ENCODE measurements around the gene GAB2. TPM values are rescaled to one million over a fixed set of nuclear protein-coding genes. Genes with fewer than 3 reads are reported as not detected.

Gene GAB2
- total and polyA plus RNA-seq, 2 of the 4 experiments (the other 2 are of a cell fraction), result 3.3 to 5.9 TPM

DNA sequence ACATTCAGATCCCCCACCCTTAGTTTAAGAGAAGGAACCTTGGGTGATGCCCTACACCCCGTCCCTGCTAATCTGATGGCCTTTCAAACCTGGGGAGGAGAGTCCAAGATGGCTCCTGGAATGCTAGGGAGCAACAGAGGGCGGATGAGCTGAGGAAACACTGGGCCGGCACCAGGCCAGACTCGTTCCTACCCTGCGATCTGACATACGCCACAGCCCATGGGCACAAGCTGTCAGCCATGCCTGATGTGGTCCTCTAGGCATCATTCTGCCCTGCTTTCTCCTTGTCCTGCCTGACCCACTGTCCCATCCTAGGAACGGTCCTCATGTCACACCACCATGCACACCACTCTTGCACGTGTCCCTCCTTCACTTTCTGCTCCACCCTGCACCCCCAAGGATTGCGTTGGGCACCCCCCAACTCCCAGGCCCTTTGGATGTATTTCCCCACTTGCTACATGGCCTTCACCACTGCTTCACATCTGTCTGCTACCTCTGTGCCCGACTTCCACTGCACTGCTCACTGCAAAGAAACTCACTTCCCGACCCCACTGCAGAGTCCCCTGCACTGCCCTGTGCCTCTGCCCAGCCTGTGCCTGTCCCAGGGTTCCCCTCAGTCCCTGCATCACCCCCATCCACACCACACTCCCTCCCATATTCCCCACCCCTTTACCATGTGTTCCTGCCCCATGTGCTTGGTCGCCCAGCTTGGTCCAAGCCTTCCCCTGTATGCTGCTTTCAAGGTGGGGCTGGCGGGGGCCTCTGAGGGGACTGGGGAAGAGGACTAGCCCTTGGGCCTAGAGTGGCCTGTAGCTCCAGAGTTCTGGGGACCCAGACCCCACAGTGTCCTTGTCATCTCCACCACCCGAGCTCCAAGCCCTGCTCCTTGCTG is 199.7 kb downstream of the GAB2 start:
- no TSS peak for BruUV-seq (replicated peaks)
- no peak overlapping the region for H3K14ac ChIP-seq (replicated peaks; ENCODE audit: low read depth, low read length)
- no peaks in the 10 kb centered on the region for H3K27me3 ChIP-seq (ENCODE audit: control insufficient read depth, insufficient read depth, low read length)
- peaks cover 23% of the 10 kb centered on the region for H3K9me1 ChIP-seq (ENCODE audit: insufficient read depth, low read length)
- CTCF ChIA-PET, result no interaction called here
- H3K36me3 ChIP-seq (ENCODE audit: control insufficient read depth, insufficient read depth, low read length), result peaks cover 72% of the 10 kb centered on the region
- H3K4me3 ChIP-seq (ENCODE audit: insufficient read depth, low read depth, low read length), result no peak overlapping the region
- no peak overlapping the region for H2BK5ac ChIP-seq (ENCODE audit: low read depth, low read length, poor library complexity, severe bottlenecking)
- no peak for DNase-seq
- no peak overlapping the region for H2BK15ac ChIP-seq (ENCODE audit: low read depth, low read length)
- H4K20me1 ChIP-seq (ENCODE audit: insufficient read depth, low read length), result peaks cover 17% of the 10 kb centered on the region
- no peak overlapping the region for H2AK9ac ChIP-seq (replicated peaks; ENCODE audit: low read depth, low read length, poor library complexity)
- H2BK120ac ChIP-seq (ENCODE audit: low read depth, low read length), result no peak overlapping the region
- H2AFZ ChIP-seq (replicated peaks; ENCODE audit: low read length, poor library complexity), result no peak overlapping the region
- H3K4me1 ChIP-seq (ENCODE audit: control insufficient read depth, insufficient read depth, low read length), result peaks cover under 1% of the 10 kb centered on the region
- TF ChIP-seq RCOR1 (IDR thresholded peaks at IDR 0.05; ENCODE audit: insufficient replicate concordance, low read length), result no peak
- TF ChIP-seq CEBPB (IDR thresholded peaks at IDR 0.05; ENCODE audit: low read depth, low read length), result no peak
- no peak for TF ChIP-seq MAZ (IDR thresholded peaks at IDR 0.05; ENCODE audit: borderline replicate concordance, low read depth, low read length)
- TF ChIP-seq MXI1 (IDR thresholded peaks at IDR 0.05; ENCODE audit: borderline replicate concordance, low read depth, low read length), result no peak
- TF ChIP-seq CTCF (conservative IDR thresholded peaks at IDR 0.05; ENCODE audit: low read depth, low read length), result no peak
- no peak for TF ChIP-seq MAFK (IDR thresholded peaks at IDR 0.05; ENCODE audit: low read depth, low read length)
- no peak for TF ChIP-seq SMC3 (IDR thresholded peaks at IDR 0.05; ENCODE audit: low read depth, low read length)
- no peak for TF ChIP-seq RFX5 (IDR thresholded peaks at IDR 0.05; ENCODE audit: low read depth, low read length)
- no peak for TF ChIP-seq NFE2L2 (IDR thresholded peaks at IDR 0.05; ENCODE audit: low read depth, low read length)
- no peak for TF ChIP-seq BHLHE40 (IDR thresholded peaks at IDR 0.05; ENCODE audit: low read depth, low read length)
- TF ChIP-seq POLR2A (IDR thresholded peaks at IDR 0.05; ENCODE audit: low read depth, low read length), result no peak
- TF ChIP-seq CHD1 (IDR thresholded peaks at IDR 0.05; ENCODE audit: low read depth, low read length), result no peak
- TF ChIP-seq, protein P1, sequence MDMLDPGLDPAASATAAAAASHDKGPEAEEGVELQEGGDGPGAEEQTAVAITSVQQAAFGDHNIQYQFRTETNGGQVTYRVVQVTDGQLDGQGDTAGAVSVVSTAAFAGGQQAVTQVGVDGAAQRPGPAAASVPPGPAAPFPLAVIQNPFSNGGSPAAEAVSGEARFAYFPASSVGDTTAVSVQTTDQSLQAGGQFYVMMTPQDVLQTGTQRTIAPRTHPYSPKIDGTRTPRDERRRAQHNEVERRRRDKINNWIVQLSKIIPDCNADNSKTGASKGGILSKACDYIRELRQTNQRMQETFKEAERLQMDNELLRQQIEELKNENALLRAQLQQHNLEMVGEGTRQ (IDR thresholded peaks at IDR 0.05; ENCODE audit: low read depth, low read length), result no peak
- no peak for ATAC-seq (ENCODE audit: low read depth)
- no peak overlapping the region for H2AK5ac ChIP-seq (ENCODE audit: low read depth, low read length)
- H3K9me3 ChIP-seq (ENCODE audit: control insufficient read depth, insufficient read depth, low read length), result no peaks in the 10 kb centered on the region
- POLR2A ChIA-PET (ENCODE audit: unreplicated experiment), result no interaction called here
- no peak overlapping the region for H3K4ac ChIP-seq (ENCODE audit: low read depth, low read length)
- 91% methylated on average over 9 of the region's 14 CpGs; no CpG with 5 or more reads in 1 of the 2 experiments for WGBS, 2 experiments (ENCODE audit: extremely low coverage in 2 of 2, insufficient read length in 1 of 2)
- no peak overlapping the region for H3K27ac ChIP-seq (ENCODE audit: insufficient read depth, low read length)
- no peak overlapping the region for H4K5ac ChIP-seq (ENCODE audit: low read depth, low read length)
- in situ Hi-C loops (cut with MboI; ENCODE audit: low sequenced_read_pairs) (no loop called here), dilution Hi-C loops (cut with HindIII; ENCODE audit: low sequenced_read_pairs, unreplicated experiment) (no loop called here), intact Hi-C loops (cut with micrococcal nuclease) (no loop called here)
- no peak overlapping the region for H4K8ac ChIP-seq (ENCODE audit: low read depth in 2 of 2, low read length in 2 of 2)
- H3K23ac ChIP-seq (ENCODE audit: low read depth, low read length), result no peak overlapping the region
- H3K79me1 ChIP-seq (ENCODE audit: low read depth in 1 of 2, low read length in 2 of 2), result peaks cover 0 to 19% of the 10 kb centered on the region in 2 experiments; a peak in 2 of 4 replicates
- H3K9ac ChIP-seq (ENCODE audit: low read depth, low read length), result no peak overlapping the region
- H3K18ac ChIP-seq (ENCODE audit: low read depth, low read length), result no peak overlapping the region
- no peak overlapping the region for H3K4me2 ChIP-seq (ENCODE audit: low read depth, low read length)
- H3K56ac ChIP-seq (ENCODE audit: extremely low read depth, insufficient read depth, low read length), result no peak overlapping the region
- no peak overlapping the region for H4K91ac ChIP-seq (ENCODE audit: insufficient read depth, low read depth, low read length)
- H2BK20ac ChIP-seq (ENCODE audit: low read depth, low read length), result no peak overlapping the region

All from IMR-90 (cell line).